Ishikawa (cell line): ENCODE data around the gene OR10R2.

Experiments
- CREB1 ChIP-seq: IDR thresholded peaks from 2 replicates; pipeline ENCODE4 v1.6.1; 2012; ENCODE audit warnings: low read depth
- NFIC ChIP-seq: IDR thresholded peaks from 2 replicates; pipeline ENCODE4 v1.6.1; 2012
- TF ChIP-seq, protein P1 (sequence below): IDR thresholded peaks from 2 replicates; pipeline ENCODE4 v1.6.1; 2012
- TF ChIP-seq, protein P2 (sequence below): IDR thresholded peaks from 2 replicates; pipeline ENCODE4 v1.6.1; 2012; ENCODE audit warnings: low read depth, mild to moderate bottlenecking

DNA sequence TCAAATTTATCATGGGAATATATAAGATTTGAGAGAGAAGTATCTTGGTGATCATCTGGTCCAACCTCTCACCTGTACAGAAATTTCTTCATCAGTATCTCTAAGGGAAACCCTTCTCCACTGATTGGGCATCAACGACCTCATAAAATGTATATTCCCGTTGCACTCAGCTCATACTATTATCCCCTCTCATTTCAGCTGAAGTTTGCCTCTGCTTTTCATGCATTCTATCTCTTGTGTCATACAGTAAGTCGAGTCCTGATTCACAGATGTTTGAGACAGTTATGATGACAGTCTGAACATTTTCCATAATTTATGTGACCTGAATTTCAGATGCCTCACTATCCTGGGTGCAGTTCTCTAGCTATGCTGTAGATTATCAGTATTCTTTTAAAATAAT is 21.0 kb downstream of the OR10R2 start:
- TF ChIP-seq, protein P1, sequence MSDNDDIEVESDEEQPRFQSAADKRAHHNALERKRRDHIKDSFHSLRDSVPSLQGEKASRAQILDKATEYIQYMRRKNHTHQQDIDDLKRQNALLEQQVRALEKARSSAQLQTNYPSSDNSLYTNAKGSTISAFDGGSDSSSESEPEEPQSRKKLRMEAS: no peak
- TF ChIP-seq, protein P2, sequence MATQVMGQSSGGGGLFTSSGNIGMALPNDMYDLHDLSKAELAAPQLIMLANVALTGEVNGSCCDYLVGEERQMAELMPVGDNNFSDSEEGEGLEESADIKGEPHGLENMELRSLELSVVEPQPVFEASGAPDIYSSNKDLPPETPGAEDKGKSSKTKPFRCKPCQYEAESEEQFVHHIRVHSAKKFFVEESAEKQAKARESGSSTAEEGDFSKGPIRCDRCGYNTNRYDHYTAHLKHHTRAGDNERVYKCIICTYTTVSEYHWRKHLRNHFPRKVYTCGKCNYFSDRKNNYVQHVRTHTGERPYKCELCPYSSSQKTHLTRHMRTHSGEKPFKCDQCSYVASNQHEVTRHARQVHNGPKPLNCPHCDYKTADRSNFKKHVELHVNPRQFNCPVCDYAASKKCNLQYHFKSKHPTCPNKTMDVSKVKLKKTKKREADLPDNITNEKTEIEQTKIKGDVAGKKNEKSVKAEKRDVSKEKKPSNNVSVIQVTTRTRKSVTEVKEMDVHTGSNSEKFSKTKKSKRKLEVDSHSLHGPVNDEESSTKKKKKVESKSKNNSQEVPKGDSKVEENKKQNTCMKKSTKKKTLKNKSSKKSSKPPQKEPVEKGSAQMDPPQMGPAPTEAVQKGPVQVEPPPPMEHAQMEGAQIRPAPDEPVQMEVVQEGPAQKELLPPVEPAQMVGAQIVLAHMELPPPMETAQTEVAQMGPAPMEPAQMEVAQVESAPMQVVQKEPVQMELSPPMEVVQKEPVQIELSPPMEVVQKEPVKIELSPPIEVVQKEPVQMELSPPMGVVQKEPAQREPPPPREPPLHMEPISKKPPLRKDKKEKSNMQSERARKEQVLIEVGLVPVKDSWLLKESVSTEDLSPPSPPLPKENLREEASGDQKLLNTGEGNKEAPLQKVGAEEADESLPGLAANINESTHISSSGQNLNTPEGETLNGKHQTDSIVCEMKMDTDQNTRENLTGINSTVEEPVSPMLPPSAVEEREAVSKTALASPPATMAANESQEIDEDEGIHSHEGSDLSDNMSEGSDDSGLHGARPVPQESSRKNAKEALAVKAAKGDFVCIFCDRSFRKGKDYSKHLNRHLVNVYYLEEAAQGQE: no peak
- TF ChIP-seq NFIC (no peak), CREB1 (no peak)
